Retinal pigment epithelial cell (primary cell): ENCODE data around the gene GALNS.

ENCODE experiments used
- DNase-seq: peaks from one replicate; pipeline ENCODE4 v3.0.0-alpha.2; 2010; ENCODE audit warnings: low read depth
- H3K4me3 ChIP-seq: 2 replicates; pipeline ENCODE4 v1.5.1; 2011; ENCODE audit warnings: mild to moderate bottlenecking, low read length, control low read depth, moderate library complexity
- CTCF ChIP-seq: conservative IDR thresholded peaks from 2 replicates; pipeline ENCODE4 v1.5.1; 2011; ENCODE audit warnings: low read depth, low read length, control low read depth, inconsistent platforms

Gene GALNS

GRCh38 chr16:88878967-88879787, 22.4 kb upstream of the GALNS start:
- no peak for DNase-seq
- H3K4me3 ChIP-seq = no peak overlapping the region
- no peak for TF ChIP-seq CTCF

- no peak for TF ChIP-seq CTCF
- no peak for DNase-seq
- H3K4me3 ChIP-seq = no peak overlapping the region
Measured at GRCh38 chr16:88878356-88878755, 21.6 kb upstream of the GALNS start.

GRCh38 chr16:88877564-88878289, 21.0 kb upstream of the GALNS start:
- no peak for TF ChIP-seq CTCF
- no peak for DNase-seq
- H3K4me3 ChIP-seq = no peak overlapping the region

- no peak for TF ChIP-seq CTCF
- DNase-seq = no peak
- no peak overlapping the region for H3K4me3 ChIP-seq
Measured at GRCh38 chr16:88876942-88877526, 20.3 kb upstream of the GALNS start.

GRCh38 chr16:88875703-88876234, 19.0 kb upstream of the GALNS start:
- no peak for TF ChIP-seq CTCF
- H3K4me3 ChIP-seq = no peak overlapping the region
- no peak for DNase-seq

GRCh38 chr16:88874938-88875599, 18.3 kb upstream of the GALNS start:
- TF ChIP-seq CTCF = no peak
- DNase-seq = no peak

More at GRCh38 chr16:88874938-88875599, 18.3 kb upstream of the GALNS start:
- no peak overlapping the region for H3K4me3 ChIP-seq
